Coronary artery (tissue), 2 donors: ENCODE measurements around the gene SERPINB12.
A peak's percentile ranks its signal among the peaks of the same experiment; 100 is the strongest.

Experiments
- DNase-seq: peaks from one replicate; pipeline ENCODE4 v3.0.0-alpha.2; 2017; ENCODE audit warnings: low spot score
- H3K27ac ChIP-seq, 2 donors: fragments of 200-600 bp; sonication (generic); one replicate each; pipeline ENCODE4 v1.5.1; 2016 to 2019
- H3K4me3 ChIP-seq: fragments of 200-600 bp; sonication (generic); 2 replicates; pipeline ENCODE4 v1.5.1; 2016; ENCODE audit warnings: mild to moderate bottlenecking, moderate library complexity
- TF ChIP-seq, protein P1 (sequence below): fragments of 200-600 bp; sonication (generic); IDR thresholded peaks from one replicate; pipeline ENCODE4 v1.5.1; 2019; ENCODE audit warnings: antibody characterized with exemption

SERPINB12 gene

GRCh38 chr18:63564561-63564960, 22.4 kb downstream of the SERPINB12 start:
- TF ChIP-seq, protein P1, sequence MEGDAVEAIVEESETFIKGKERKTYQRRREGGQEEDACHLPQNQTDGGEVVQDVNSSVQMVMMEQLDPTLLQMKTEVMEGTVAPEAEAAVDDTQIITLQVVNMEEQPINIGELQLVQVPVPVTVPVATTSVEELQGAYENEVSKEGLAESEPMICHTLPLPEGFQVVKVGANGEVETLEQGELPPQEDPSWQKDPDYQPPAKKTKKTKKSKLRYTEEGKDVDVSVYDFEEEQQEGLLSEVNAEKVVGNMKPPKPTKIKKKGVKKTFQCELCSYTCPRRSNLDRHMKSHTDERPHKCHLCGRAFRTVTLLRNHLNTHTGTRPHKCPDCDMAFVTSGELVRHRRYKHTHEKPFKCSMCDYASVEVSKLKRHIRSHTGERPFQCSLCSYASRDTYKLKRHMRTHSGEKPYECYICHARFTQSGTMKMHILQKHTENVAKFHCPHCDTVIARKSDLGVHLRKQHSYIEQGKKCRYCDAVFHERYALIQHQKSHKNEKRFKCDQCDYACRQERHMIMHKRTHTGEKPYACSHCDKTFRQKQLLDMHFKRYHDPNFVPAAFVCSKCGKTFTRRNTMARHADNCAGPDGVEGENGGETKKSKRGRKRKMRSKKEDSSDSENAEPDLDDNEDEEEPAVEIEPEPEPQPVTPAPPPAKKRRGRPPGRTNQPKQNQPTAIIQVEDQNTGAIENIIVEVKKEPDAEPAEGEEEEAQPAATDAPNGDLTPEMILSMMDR: no peak
- no peak for DNase-seq
- Histone ChIP-seq H3K27ac (no peak overlapping the region), H3K4me3 (no peak overlapping the region)

- no peak for DNase-seq
- Histone ChIP-seq H3K4me3 (no peak overlapping the region), H3K27ac (no peak overlapping the region)
- TF ChIP-seq, protein P1: no peak
These were observed 25.1 kb downstream of the SERPINB12 start for GRCh38 chr18:63567276-63567675.

GRCh38 chr18:63567825-63568224, 25.7 kb downstream of the SERPINB12 start:
- Histone ChIP-seq H3K27ac (no peak overlapping the region), H3K4me3 (no peak overlapping the region)
- DNase-seq: no peak
- TF ChIP-seq, protein P1: no peak

GRCh38 chr18:63570721-63571120, 28.6 kb downstream of the SERPINB12 start:
- TF ChIP-seq, protein P1: no peak

DNA sequence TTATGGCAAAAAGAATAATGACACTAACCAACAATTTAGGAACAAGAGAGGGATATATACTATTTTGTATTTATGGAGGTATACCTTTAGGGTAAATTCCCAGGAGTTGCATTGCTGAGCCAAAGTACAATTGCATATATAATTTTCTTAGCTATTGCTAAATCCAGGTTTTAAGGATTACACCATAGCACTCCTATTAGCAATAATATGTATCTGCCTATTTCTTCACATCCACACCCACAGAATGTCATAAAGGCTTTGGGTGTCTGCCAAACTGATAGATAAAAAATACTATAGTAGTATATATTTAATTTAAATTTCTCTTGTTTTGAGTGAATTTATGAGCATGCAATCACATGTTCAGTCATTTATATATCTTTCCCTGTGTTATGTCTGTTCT, 33.5 kb downstream of the SERPINB12 start:
- Histone ChIP-seq H3K4me3 (no peak overlapping the region), H3K27ac (no peak overlapping the region)
- DNase-seq: no peak
- TF ChIP-seq, protein P1: no peak

More at GRCh38 chr18:63570721-63571120, 28.6 kb downstream of the SERPINB12 start:
- no peak overlapping the region for H3K27ac ChIP-seq
- no peak for DNase-seq
- H3K4me3 ChIP-seq: no peak overlapping the region

GRCh38 chr18:63578357-63578958, 36.3 kb downstream of the SERPINB12 start:
- TF ChIP-seq, protein P1: peak; percentile 27
- Histone ChIP-seq H3K27ac (no peak overlapping the region), H3K4me3 (no peak overlapping the region)
- DNase-seq: no peak

DNA sequence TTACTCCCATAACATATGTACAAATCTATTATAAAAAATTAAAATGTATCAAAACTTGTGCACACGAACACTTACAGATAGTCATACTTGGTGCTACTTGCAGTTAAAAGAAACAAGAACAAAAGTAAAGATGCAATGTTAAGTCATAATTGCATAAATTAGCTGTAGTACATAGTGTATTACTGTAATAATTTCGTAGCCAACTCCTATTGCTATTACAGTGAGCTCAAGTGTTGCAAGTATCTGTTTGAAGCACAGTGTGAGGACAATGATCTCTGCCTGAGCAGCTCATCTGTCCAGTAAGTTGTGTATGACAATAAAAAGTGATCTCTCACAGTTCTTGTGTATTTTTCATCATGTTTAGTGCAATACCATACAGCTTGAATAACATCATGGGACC, 37.4 kb downstream of the SERPINB12 start:
- Histone ChIP-seq H3K4me3 (no peak overlapping the region), H3K27ac (no peak overlapping the region)
- DNase-seq: no peak
- TF ChIP-seq, protein P1: no peak
